Activated CD4-positive, alpha-beta T cell treated with anti-CD3 and anti-CD28 coated beads for 1 hour (primary cell): ENCODE data around the gene ZNF524.
"Not testable (repeated sequence)": the region's sequence is repeated elsewhere in the genome, so short reads cannot be mapped to it uniquely, and the experiment has no call there.

Experiments used
- DNase-seq: peaks from one replicate; pipeline ENCODE4 v3.0.0-alpha.2; 2020

Gene ZNF524

DNA sequence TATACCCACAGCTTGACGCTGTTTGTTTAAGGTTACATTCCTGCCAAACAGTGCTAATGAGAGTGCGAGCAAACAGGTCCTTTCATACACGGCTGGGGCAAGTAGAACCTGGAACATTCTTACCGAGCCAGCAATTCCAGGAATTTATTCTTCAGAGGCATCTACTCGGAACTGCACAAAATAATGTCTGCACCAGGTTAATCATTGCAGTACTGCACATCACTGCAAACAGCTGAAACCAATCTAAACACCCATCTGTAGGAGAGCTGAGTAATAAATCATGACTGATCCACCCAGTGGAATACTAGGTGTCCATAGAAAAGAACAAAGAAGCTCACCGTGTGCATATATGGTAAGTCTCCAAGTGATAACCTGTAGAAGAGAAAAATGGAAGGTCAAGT lies 18.3 kb upstream of the ZNF524 start:
- no peak for DNase-seq

DNA sequence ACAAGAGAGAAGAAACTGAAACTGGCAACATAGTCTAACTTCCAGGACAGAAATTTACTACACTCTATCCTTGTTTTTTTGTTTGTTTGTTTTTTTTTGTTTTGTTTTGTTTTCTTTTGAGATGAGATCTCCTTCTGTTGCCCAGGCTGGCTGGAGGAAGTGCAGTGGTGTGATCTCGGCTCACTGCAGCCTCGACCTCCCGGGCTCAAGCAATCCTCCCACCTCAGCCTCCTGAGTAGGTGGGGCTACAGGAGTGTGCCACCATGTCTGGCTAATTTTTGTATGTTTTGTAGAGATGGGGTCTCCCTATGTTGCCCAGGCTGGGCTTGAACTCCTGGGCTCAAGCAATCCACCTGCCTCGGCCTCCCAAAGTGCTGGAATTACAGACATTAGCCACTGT lies 17.8 kb upstream of the ZNF524 start:
- DNase-seq: not testable (repeated sequence)

DNA sequence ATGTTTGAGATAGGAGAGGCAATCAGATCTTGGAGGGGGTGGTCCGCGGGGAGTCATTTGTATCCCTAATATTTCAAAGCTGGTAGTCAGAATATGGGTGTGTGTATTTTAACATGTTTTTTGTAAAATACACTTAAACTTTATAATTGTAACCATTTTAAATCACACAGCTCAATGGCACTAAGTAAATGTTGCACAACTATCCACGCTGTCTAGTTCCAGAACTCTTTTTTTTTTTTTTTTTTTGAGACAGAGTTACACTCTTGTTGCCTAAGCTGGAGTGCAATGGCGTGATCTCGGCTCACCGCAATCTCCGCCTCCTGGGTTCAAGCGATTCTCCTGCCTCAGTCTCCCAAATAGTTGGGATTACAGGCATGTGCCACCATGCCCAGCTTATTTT lies 16.2 kb upstream of the ZNF524 start:
- DNase-seq: not testable (repeated sequence)

DNA sequence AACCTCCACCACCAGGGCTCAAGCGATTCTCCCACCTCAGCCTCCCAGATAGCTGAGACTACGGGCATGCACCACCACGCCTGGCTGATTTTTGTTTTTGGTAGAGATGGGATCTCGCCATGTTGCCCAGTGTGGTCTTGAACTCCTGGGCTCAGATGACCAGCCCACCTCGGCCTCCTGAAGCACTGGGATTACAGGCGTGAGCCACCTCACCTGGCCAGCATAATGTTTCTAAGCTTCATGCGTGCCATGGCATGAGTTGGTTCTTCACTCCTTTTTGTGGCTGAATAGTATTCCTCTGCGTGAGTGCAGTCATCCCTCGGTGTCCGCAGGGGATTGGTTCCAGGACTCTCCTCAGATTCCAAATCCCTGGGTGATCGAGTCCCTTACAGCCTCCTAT lies 15.2 kb upstream of the ZNF524 start:
- DNase-seq: no peak

DNA sequence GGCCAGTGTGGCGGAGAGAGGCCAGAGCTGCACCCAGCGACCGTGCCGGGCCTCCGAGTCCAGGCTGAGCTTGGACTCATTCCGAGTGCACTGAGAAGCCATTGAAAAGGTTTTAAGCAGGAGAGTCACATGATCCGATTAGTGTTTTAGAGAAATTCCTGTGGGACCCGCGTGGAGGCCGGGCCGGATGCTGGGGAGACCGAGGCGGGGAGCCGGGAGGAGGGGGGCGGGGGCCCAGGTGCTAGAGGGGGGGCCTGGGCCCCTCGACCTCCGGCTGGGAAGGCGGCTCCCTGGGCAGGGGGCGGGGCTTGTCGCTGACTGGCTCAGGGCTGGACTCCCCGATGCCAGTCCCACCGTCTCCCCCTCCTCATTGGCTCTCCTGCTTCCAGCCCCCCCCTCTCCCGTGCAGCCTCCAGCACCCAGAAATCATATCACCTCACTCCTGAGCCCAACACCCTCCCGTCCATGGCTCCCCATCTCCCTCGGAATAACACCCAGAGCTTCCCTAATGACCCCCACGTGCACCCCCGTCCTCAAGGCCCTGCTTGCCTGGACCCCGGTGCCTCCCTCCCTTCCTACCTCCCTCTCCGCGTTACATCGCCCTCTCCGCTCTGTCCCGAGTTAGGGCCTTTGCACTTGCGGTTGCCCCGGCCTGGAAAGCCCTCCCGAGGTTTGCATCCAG lies 14.3 kb upstream of the ZNF524 start:
- no peak for DNase-seq

DNA sequence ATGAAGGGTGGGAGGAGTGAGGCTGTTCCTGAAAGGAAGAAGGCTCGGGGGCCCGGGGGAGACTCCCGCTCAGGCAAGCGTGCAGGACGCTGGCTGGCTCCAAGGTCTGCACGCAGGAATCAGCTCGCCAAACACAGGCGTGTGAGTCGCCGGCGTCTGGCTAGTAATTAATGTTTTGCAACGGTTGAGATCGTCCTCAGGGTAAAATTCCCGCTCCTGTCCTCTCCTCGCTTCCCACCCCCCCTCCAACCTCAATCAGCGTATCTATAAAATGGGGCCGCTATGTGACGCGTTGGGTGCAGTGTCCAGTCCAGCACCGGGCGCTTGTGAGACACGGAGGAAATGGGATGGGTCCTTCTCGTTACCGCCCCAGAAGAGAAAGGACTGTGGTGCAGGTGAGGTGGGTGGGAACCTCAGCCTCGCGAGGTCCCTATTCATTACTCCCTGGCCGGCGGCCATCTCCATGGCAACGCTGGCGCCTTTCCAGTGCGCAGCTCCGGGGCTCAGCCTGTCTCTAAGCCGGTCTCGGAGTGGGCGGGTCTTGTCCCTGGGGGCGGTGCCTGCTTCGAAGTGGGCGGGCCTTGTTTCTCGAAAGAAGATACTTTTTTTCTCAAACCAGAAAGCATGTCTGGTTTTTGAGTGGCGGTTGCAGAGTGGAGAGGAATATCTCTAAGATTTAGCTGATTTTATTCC lies 13.0 kb upstream of the ZNF524 start:
- DNase-seq: peak; percentile 83

DNA sequence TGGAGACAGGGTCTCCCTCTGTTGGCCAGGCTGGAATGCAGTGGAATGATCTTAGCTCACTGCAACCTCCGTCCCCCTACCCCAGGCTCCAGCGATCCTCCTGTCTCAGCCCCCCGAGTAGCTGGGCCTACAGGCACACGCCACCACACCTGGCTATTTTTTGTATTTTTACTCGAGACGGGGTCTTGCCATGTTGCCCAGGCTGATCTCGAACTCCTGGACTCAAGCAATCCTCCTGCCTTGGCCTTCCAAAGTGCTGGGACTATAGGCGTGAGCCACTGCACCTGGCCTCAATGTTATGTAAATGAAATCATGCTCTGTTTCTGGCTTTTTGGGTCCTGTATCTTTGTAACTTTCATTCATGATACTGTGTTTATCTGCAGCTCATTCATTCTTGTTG lies 11.3 kb upstream of the ZNF524 start:
- no peak for DNase-seq

DNA sequence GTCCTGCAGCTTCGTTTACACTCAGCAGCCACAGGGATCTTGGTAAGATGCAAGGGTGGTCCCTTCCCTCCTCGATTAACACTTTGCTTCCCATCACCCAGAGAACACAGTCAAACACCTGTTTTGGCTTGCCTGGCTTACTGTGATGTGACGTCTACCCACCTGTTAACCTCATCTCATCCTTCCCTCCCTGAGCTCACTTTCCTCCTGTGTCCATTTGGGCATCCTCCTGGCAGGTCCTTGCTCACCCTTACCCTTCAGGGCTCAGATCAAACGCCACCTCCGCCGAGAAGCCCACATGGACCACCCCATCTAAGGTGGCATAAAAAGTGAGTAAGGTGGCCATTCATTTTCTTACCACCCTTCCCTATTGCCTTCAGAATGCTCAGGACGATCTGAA lies 10.0 kb upstream of the ZNF524 start:
- DNase-seq: no peak

DNA sequence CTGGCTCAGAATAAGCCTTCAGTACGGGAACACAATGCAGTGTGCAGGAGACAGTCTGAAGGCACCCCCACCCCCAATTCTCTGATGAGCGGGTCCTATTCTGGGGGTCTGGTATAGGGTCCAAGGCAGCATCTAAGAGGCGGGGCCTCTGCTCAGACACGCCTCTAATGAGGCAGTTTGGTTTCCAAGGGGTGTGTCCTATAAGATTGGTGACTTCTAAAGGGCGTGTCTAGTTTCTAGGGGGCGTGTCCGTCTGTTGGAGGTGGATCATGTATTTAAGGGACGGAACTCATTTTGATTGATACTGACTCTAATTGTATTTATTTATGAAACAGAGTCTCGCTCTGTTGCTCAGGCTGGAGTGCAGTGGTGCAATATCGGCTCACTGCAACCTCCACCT lies 9.5 kb upstream of the ZNF524 start:
- DNase-seq: no peak

DNA sequence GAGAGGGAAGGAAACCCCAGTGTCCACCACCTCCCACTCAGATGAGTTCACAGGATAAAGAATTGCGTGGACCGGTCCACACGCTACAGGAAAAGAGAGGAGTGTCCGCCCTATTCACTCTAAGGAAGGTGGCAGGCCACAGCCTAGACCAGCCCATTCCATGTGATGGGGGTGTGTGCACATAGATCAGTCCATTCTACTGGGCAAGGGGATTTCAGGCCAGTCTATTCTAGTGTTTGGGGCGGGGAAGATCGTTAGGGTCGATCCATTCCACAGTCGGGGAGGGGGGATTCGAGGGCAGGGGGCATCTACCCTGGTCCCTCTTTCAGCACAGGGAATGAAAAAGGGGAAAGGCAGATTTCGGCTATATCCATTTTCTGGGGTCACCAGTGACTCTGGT lies 8.5 kb upstream of the ZNF524 start:
- DNase-seq: no peak

DNA sequence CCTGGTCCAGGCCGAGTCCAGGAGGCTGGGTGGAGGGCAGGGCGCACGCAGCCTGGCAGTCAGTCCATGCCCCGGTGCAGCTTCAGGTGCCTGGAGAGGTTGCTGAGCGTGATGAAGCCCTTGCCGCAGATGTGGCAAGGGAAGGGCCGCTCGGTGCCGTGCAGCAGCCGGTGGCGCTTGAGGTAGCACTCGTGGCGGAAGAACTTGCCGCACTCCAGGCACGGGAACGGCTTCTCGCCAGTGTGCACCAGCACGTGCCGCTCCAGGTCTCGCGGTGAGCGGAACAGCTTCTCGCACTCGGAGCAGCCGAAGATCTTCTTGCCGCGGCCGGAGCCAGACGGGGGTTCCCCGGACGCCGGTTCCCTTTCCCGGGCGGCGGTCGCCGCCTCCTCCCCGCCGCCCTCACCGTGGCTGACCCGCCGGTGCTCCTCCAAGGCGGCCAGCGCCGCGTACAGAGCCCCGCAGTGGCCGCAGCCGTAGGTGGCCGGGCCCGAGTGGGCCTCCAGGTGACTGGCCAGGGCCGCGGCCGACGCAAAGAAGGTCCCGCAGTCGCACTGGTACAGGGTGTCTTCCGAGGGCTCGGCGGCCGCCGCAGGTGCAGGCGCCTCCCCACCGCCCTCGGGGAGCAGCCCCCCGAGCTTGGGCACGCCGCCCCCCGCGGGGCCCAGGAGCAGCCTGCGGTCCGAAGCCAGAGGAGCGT lies 7.5 kb upstream of the ZNF524 start:
- DNase-seq: no peak

DNA sequence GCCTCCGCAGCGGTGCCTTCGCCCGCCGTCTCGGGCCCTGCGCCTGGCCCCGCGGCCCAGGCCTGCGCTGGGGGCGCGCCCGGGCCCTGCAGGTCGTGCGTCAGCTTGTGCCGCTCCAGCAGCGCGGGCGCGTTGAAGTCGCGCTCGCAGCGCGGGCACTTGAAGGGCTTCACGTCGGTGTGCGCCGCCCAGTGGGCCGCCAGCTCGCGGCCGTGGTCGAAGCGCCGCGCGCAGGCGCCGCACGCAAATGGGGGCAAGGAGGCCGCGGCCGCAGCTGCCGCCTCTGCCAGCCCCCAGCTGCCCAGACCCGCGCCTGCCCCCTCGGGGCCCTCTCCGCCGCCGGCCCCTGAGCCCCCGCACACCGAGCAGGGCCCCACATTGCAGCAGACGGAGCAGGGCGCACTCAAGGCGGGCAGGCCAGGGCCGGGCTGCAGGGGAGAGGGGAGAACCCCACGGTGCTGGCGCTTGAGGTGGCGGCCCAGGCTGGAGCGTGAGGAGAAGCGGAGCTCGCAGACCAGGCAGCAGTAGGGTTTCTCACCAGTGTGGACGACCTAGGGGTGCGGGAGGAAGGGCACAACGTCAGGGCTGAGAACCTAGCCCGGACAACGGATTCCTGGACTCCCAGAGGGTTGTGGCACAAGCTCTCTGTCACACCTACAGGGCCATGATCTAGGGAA lies 6.9 kb upstream of the ZNF524 start:
- no peak for DNase-seq

DNA sequence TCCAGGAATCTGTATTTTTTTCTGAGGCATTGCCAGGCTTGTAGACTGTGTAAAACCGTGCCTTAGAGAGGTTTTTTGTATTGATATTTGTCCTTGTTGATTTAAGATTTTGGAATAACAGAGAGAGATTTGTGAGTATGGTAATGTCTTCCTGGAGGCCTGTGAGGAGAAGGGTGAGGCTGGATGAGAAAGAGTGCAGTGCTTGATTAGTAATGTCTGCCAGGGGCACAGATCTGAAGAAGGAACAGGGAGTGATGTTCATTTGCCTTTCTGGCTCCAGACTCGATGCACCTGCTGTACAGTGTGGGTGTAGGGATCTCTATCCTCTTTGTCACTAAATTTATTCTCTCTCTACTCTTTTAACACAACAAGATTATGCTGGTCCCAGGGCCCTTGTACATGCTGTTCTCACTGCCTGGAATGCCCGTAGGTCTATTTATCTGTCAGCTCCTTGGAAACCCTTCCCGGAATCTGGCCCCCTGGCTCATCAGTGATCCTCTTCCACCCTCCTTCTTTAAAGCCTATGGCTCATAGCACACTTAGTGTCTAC lies 5.0 kb upstream of the ZNF524 start:
- DNase-seq: no peak

DNA sequence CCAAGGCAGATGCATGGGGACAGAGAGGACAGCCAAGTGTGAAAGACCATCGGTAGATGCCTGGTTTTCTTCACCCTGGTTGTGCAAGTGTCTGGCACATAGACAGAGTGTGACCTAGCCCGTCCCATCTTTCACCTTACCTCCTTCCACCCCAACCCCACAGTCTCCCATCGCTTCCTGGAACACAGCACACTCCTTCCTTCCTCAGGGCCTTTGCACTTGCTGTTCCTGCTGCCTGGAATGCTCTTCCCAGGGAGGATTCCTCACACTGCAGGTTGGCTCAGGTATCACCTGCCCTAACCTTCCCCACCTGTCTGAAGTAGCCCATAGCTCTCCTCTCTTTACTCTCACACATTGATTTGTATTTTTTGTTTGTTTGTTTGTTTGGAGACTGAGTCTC lies 3.8 kb upstream of the ZNF524 start:
- no peak for DNase-seq

DNA sequence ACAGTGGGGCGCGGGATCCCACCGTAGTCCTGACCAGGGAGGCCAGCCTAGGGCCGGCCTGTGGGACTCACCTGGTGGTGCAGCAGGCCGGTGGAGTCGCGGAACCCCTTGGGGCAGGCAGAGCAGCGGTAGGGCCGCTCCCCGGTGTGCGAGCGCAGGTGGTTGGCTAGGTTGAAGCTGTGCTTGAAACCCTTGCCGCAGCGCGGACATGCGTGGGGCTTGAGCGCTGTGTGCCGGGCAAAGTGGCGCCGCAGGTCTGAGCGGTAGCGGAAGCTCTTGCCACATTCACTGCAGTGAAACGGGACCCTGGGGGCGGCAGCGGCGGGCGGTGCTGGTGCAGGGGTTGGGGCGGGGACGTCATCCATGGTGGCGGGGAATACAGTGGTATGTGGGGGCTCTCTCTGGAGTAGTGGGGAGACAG lies 2.6 kb upstream of the ZNF524 start:
- DNase-seq: no peak

DNA sequence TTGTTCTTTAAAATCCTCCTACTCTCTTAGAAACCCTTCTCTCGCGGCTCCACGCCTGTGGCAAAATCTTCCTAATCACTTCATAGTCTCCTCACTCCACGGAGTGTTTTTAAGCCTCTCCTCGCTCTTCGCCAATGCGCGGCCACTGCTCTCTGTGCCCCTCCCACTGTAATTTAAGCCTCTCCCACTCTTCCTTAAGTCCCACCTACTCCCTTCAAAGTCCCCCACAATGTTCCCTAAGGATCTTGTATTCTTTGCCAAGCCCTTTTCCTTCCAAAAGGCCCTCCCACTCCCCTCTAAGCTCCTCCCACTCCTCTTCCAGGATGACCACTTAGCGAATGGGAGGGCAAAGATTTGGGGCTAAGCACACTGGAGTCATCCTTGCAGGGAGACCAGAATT lies 2.1 kb upstream of the ZNF524 start:
- no peak for DNase-seq

DNA sequence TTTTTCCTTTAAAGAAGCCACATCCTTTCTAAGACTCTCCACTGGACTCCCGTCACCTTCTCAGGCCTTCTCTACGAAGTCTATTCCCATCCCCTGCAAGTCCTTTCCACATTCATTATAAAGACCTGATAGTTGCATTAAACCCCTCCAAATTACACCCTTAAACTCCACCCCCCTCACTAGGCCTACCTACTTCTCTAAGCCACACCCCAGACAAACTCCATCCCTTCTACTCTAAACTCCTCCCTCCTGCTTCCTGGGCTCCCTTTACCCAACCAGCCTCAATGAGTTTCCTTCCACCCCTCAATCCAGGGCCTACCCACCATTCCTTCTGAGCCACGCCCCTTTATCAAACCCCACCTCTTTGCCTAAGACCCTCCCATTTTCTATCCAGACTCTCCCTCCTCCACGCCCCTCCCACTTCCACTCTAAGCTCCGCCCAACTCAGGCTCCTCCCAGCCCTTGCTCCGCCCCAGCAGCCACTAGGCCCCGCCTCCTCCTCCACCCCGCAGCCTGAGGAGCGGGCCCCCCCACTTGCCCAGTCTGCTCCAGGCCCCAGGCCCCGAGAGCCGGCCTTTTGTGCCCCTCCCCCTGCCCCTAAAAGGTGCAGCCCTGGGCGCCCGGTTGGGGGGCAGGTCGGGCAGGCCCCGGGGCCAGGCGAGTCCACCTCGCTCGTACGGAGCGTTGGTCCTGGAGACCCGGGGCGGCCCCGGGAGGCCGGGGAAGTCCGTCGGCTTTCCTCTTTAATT lies 1.2 kb upstream of the ZNF524 start:
- DNase-seq: peak; percentile 88

DNA sequence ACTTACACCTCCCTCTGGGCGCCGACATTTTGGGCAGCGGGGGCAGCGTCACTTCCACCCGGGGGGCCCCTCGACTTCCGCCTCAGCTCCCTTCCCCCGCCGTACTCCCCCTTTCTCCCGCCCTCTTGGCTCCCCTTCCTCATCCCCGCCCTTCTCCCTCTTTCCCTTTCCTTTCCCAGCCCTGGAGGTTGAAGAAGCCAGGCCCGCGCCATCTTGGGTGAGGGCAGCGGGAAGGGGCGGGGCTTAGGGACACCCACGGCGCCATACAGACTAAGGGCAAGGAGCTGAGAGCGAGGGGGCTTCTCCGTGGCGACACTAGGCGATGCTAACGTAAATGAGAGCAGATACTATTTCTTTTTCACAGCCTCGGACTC lies 633 bp upstream of the ZNF524 start, which contains the start of gene FIZ1:
Gene FIZ1, minus strand, starts transcription at position 50 of the 374 bp plus-strand sequence. CDS start 1,652 bp downstream, outside the sequence.
- DNase-seq: peak; percentile 90

DNA sequence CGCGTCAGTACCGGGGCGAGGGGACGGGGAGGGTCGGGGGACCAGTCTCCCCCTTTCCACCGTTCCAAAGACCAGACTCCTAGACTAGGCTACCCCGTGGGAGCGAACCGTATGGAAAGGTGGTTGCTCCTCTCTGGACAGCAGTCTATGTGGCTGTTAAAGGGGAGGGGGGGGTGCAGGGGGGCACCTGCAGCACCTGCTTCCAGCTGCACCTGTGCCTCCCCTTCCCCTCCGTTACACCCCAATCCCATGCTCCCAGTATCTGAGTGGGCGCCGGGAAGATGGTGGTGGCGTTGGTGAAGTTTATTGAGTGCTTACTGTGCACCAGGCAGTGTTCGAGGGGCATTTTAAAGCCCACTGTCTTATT lies 557 bp downstream of the ZNF524 start:
- DNase-seq: no peak

DNA sequence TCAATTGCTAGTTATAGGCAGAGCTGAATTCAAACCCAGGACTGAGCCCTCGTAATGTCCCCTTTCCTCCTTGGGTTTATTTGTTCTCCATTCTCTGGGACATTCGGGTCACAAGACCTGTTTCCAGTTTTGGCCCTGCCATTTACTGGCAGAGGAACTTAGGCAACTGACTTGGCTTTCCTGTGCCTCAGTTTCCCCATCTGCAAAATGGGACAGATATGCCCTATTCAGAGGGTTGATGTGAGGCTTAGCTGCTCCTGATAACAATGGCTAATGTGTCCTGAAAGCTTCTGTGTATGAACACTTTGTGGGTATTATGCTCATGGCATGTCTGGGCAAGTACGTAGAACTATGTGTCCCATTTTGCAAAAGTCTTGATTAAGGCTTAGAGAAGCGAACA lies 996 bp downstream of the ZNF524 start:
- DNase-seq: no peak

DNA sequence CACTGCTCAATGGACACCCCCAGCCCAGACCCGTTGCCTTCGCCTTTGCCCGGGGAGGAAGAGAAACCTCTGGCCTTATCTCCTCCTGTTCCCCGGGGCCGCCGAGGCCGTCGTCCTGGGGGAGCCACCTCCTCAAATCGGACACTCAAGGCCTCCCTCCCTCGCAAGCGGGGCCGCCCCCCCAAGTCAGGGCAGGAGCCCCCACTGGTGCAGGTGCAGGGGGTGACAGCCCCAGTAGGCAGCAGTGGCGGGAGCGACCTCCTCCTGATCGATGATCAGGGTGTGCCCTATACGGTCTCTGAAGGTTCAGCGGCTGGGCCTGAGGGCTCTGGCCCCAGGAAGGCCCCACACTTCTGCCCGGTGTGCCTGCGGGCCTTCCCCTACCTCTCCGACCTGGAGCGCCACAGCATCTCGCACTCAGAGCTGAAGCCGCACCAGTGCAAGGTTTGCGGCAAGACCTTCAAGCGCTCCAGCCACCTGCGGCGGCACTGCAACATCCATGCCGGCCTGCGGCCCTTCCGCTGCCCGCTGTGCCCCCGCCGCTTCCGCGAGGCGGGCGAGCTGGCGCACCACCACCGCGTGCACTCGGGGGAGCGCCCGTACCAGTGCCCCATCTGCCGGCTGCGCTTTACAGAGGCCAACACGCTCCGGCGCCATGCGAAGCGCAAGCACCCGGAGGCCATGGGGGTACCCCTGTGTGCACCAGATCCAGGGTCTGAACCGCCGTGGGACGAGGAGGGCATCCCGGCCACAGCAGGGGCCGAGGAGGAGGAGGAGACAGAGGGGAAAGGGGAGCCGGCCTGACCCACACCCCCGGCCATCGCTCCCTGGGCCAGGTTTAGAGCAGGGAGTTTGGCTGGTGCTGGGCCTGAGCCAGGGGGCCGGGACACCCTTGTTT lies 2.3 kb downstream of the ZNF524 start:
- no peak for DNase-seq

DNA sequence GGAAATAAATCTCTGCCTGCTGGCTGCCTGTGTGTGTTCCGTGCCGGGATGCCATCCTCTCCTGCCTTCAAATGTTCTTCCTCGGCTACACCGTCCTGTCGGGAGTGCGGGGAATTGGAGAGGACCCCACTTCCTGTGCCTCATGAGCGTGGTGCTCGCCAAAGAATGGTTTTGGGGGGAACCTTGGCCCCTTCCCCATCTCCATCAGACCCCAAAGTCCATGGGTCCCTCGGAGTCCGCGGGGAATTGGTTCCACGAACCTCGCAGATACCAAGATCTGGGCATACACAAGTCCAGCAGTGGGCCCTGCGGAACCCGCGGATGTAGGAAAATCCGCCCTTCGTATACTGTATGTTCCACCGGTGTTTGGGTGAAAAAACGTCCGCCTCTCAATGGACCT lies 3.0 kb downstream of the ZNF524 start:
- DNase-seq: no peak
